Lung (tissue), 12 donors: ENCODE measurements around the gene PAK1. TPM values are rescaled to one million over a fixed set of nuclear protein-coding genes. Genes with fewer than 3 reads are reported as not detected.

Experiments used
- ATAC-seq: fragments of 200-7000 bp; cut with Tn5 transposase; one replicate; pipeline ENCODE4 v1.9.1; 2020; ENCODE audit warnings: moderate number of reproducible peaks; ENCODE audit not compliant: insufficient read depth, low FRiP score
- DNase-seq, 3 donors: peaks; one replicate each; pipeline ENCODE4 v3.0.0-alpha.2; 2013 to 2017
- H3K27ac ChIP-seq, 2 donors: one replicate each; pipeline ENCODE4 v1.5.1; 2013; ENCODE audit warnings: mild to moderate bottlenecking in 2 of 2, moderate library complexity in 2 of 2, control low read depth in 1 of 2, inconsistent platforms in 1 of 2, low read depth in 1 of 2, low read length in 1 of 2
- H3K27me3 ChIP-seq, 3 donors: one replicate each; pipeline ENCODE4 v1.5.1; 2013; ENCODE audit warnings: low read length in 2 of 3; ENCODE audit not compliant: control insufficient read depth in 3 of 3, insufficient read depth in 3 of 3
- H3K36me3 ChIP-seq, 4 donors: one replicate each; pipeline ENCODE4 v1.5.1; 2013; ENCODE audit warnings: low read length in 4 of 4, mild to moderate bottlenecking in 1 of 4, moderate library complexity in 1 of 4; ENCODE audit not compliant: control insufficient read depth in 4 of 4, insufficient read depth in 4 of 4
- H3K4me1 ChIP-seq, 5 donors: one replicate each; pipeline ENCODE4 v1.5.1; 2013; ENCODE audit warnings: low read length in 5 of 5, mild to moderate bottlenecking in 2 of 5, moderate library complexity in 1 of 5; ENCODE audit not compliant: control insufficient read depth in 5 of 5, insufficient read depth in 5 of 5
- H3K4me3 ChIP-seq: one replicate; pipeline ENCODE4 v1.5.1; 2013; ENCODE audit warnings: mild to moderate bottlenecking, control low read depth, moderate library complexity
- H3K9ac ChIP-seq, 2 donors: one replicate each; pipeline ENCODE4 v1.5.1; 2013; ENCODE audit warnings: low read length in 2 of 2, control low read depth in 1 of 2; ENCODE audit not compliant: insufficient read depth in 1 of 2
- H3K9me3 ChIP-seq, 4 donors: one replicate each; pipeline ENCODE4 v1.5.1; 2013; ENCODE audit warnings: low read length in 3 of 4, mild to moderate bottlenecking in 1 of 4, moderate library complexity in 1 of 4; ENCODE audit not compliant: control insufficient read depth in 4 of 4, insufficient read depth in 3 of 4
- WGBS, 2 donors: extraction: QIAGEN DNeasy Blood & Tissue Kit; methylation state at CpG; one replicate each; pipeline ENCODE4 v1.1.7; 2013; 5-methylcytosine and 5-hydroxymethylcytosine counted together
- polyA plus RNA-seq, 2 donors: library from polyadenylated mRNA; stranded (reverse); fragments of 200-250 nt; gene quantifications; one replicate each; pipeline ENCODE4 v1.2.1, GENCODE V29; 2013
- total RNA-seq, 2 donors: library from RNA; depleted of rRNA in 1 of 2; stranded (reverse); fragments of >200 nt in 1 of 2; gene quantifications; one replicate each; pipeline ENCODE4 v1.2.1, GENCODE V29; 2014 to 2021
- TF ChIP-seq, protein P1 (sequence below): IDR thresholded peaks from 2 replicates; pipeline ENCODE4 v1.5.1; 2012; ENCODE audit warnings: mild to moderate bottlenecking; ENCODE audit errors: control extremely low read depth, extremely low read depth
- donor health status: control.
- donor health status: control.
- donor health status: Bipolar disorder and iron deficiency.
- donor health status: healthy.
- donor health status: DM: yes; HTN: yes; CAD: no.

The PAK1 gene
- total and polyA plus RNA-seq, 4 donors: 8.4 to 70.6 (median 29.8) TPM

DNA sequence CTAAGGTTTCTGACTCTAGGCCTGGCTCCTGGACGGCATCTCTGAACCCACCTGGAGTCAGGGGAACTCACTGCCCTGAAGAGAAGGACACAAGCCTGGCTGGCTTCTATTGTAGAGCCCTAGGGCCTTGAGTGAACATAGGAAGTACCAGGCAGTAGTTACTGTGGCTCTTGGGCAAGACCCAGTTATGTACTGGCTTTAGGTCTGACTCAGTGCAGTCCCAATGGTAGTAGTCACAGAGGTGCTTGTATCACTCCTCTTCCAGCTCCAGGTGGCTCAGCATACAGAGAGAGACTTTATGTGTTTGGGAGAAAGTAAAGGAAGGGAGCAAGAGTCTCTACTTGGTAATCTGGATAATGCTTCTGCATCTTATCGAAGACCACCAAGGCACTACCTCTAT is 13.9 kb upstream of the PAK1 start:
- peaks cover 0 to 3% (median 0%) of the 10 kb centered on the region in 3 donors for H3K27me3 ChIP-seq
- no peak overlapping the region for H3K9ac ChIP-seq
- H3K9me3 ChIP-seq: peaks cover 0 to 3% (median 0%) of the 10 kb centered on the region in 4 donors
- ATAC-seq (no peak), DNase-seq (no peak)
- TF ChIP-seq, protein P1, sequence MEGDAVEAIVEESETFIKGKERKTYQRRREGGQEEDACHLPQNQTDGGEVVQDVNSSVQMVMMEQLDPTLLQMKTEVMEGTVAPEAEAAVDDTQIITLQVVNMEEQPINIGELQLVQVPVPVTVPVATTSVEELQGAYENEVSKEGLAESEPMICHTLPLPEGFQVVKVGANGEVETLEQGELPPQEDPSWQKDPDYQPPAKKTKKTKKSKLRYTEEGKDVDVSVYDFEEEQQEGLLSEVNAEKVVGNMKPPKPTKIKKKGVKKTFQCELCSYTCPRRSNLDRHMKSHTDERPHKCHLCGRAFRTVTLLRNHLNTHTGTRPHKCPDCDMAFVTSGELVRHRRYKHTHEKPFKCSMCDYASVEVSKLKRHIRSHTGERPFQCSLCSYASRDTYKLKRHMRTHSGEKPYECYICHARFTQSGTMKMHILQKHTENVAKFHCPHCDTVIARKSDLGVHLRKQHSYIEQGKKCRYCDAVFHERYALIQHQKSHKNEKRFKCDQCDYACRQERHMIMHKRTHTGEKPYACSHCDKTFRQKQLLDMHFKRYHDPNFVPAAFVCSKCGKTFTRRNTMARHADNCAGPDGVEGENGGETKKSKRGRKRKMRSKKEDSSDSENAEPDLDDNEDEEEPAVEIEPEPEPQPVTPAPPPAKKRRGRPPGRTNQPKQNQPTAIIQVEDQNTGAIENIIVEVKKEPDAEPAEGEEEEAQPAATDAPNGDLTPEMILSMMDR: no peak
- 91 to 98% methylated on average over 2 of the region's 2 CpGs for WGBS, 2 donors
- no peaks in the 10 kb centered on the region for H3K4me1 ChIP-seq
- no peaks in the 10 kb centered on the region for H3K36me3 ChIP-seq
- no peak overlapping the region for H3K4me3 ChIP-seq
- no peak overlapping the region for H3K27ac ChIP-seq

GRCh38 chr11:77479746-77480352 is 6.0 kb upstream of the PAK1 start:
- ATAC-seq: no peak
- Histone ChIP-seq H3K27ac (no peak overlapping the region), H3K4me3 (no peak overlapping the region), H3K9ac (no peak overlapping the region), H3K4me1 (no peaks in the 10 kb centered on the region), H3K27me3 (peaks cover 0 to 3% (median 0%) of the 10 kb centered on the region in 3 donors), H3K9me3 (no peaks in the 10 kb centered on the region), H3K36me3 (no peaks in the 10 kb centered on the region)
- TF ChIP-seq, protein P1: no peak
- DNase-seq: no peak
- WGBS, 2 donors: 90 to 97% methylated on average over 2 of the region's 2 CpGs

GRCh38 chr11:77475206-77475605 is 1.3 kb upstream of the PAK1 start:
- no peak overlapping the region for H3K9ac ChIP-seq
- TF ChIP-seq, protein P1: no peak
- no peak overlapping the region for H3K27ac ChIP-seq
- H3K9me3 ChIP-seq: no peaks in the 10 kb centered on the region
- no peaks in the 10 kb centered on the region for H3K27me3 ChIP-seq
- 83 to 90% methylated on average over 5 of the region's 5 CpGs for WGBS, 2 donors
- ATAC-seq (no peak), DNase-seq (peak in 1 of 3 donors; percentile 13)
- H3K4me1 ChIP-seq: peaks cover 0 to 6% (median 0%) of the 10 kb centered on the region in 5 donors
- H3K4me3 ChIP-seq: no peak overlapping the region
- H3K36me3 ChIP-seq: no peaks in the 10 kb centered on the region

GRCh38 chr11:77474684-77475060 is 778 bp upstream of the PAK1 start:
- DNase-seq (peak in 1 of 3 donors; percentile 52), ATAC-seq (no peak)
- WGBS, 2 donors: 39 to 41% methylated on average over 10 of the region's 10 CpGs
- TF ChIP-seq, protein P1: no peak
- Histone ChIP-seq H3K36me3 (no peaks in the 10 kb centered on the region), H3K27ac (peak overlapping the region in 1 of 2 donors; percentile 21), H3K9me3 (no peaks in the 10 kb centered on the region), H3K4me1 (peaks cover 0 to 6% (median 0%) of the 10 kb centered on the region in 5 donors), H3K4me3 (no peak overlapping the region), H3K9ac (peak overlapping the region; percentile 63 to 88), H3K27me3 (no peaks in the 10 kb centered on the region)
